HEK293 (cell line): Measurements from ENCODE around the gene DDB1.

Experiments used
- CTCF ChIA-PET: fragments of 350-600 bp; formaldehyde crosslinking; extraction: SDS; loops from one replicate; lab custom pipeline; 2021; ENCODE audit warnings: antibody characterized with exemption; lab: Yijun Ruan, JAX
- POLR2A ChIA-PET: fragments of 300-600 bp; formaldehyde crosslinking; extraction: SDS; loops from one replicate; lab custom pipeline; 2020; ENCODE audit warnings: antibody characterized with exemption, inconsistent platforms; lab: Yijun Ruan, JAX
- H3K27ac ChIP-seq: fragments of 200-500 bp; sonication (Bioruptor generic); 2 replicates; pipeline ENCODE4 v1.5.1; 2014; ENCODE audit warnings: low read depth, low read length, control low read depth, inconsistent platforms; ENCODE audit errors: extremely low read depth
- H3K36me3 ChIP-seq, 2 experiments: fragments of 200-500 bp in 1 of 2; sonication (Bioruptor generic) in 1 of 2; 1 replicate in 1 of 2; 2 replicates in 1 of 2; pipeline ENCODE4 v1.5.1; 2014 to 2017; ENCODE audit warnings: inconsistent platforms in 2 of 2, low read length in 2 of 2; ENCODE audit not compliant: control insufficient read depth in 2 of 2, insufficient read depth in 1 of 2
- H3K4me1 ChIP-seq: fragments of 200-500 bp; sonication (Bioruptor generic); 2 replicates; pipeline ENCODE4 v1.5.1; 2014; ENCODE audit warnings: mild to moderate bottlenecking, low read length, inconsistent platforms; ENCODE audit not compliant: control insufficient read depth, insufficient read depth
- H3K4me3 ChIP-seq: 2 replicates; pipeline ENCODE4 v1.5.1; 2011; ENCODE audit warnings: low read depth, mild to moderate bottlenecking, control low read depth, low read length, moderate library complexity
- H3K9me3 ChIP-seq: fragments of 200-500 bp; sonication (Bioruptor generic); 2 replicates; pipeline ENCODE4 v1.5.1; 2014; ENCODE audit warnings: low read depth, low read length, inconsistent platforms; ENCODE audit not compliant: control insufficient read depth, insufficient read depth
- KLF9 ChIP-seq: fragments of 450-650 bp; formaldehyde crosslinking; IDR thresholded peaks from 2 replicates; pipeline ENCODE4 v1.5.1; 2016; ENCODE audit warnings: missing biosample characterization, missing genetic modification characterization, low read depth
- PBX3 ChIP-seq: sonication (generic); formaldehyde crosslinking; IDR thresholded peaks from 2 replicates; pipeline ENCODE4 v1.8.1; 2022; ENCODE audit warnings: mild to moderate bottlenecking, moderate library complexity, missing genetic modification reagents
- PRDM1 ChIP-seq: fragments of 450-650 bp; formaldehyde crosslinking; IDR thresholded peaks from 2 replicates; pipeline ENCODE4; 2016; ENCODE audit warnings: missing biosample characterization, missing genetic modification characterization
- ZBTB20 ChIP-seq: fragments of 450-650 bp; formaldehyde crosslinking; IDR thresholded peaks from 2 replicates; pipeline ENCODE4 v1.5.1; 2016; ENCODE audit warnings: missing biosample characterization, missing genetic modification characterization
- ZFP69B ChIP-seq: fragments of 450-650 bp; formaldehyde crosslinking; IDR thresholded peaks from 2 replicates; pipeline ENCODE4 v1.5.1; 2016; ENCODE audit warnings: missing biosample characterization, missing genetic modification characterization
- ZNF18 ChIP-seq: fragments of 450-650 bp; formaldehyde crosslinking; IDR thresholded peaks from 2 replicates; pipeline ENCODE4 v1.5.1; 2016; ENCODE audit warnings: missing biosample characterization, missing genetic modification characterization
- ZNF280D ChIP-seq: fragments of 450-650 bp; formaldehyde crosslinking; IDR thresholded peaks from 2 replicates; pipeline ENCODE4 v1.5.1; 2016; ENCODE audit warnings: missing biosample characterization, missing genetic modification characterization
- ZNF521 ChIP-seq: fragments of 450-650 bp; formaldehyde crosslinking; IDR thresholded peaks from 2 replicates; pipeline ENCODE4 v1.5.1; 2017; ENCODE audit warnings: missing biosample characterization, mild to moderate bottlenecking, missing genetic modification characterization
- ZNF624 ChIP-seq: fragments of 450-650 bp; formaldehyde crosslinking; IDR thresholded peaks from 2 replicates; pipeline ENCODE4 v1.5.1; 2017; ENCODE audit warnings: missing biosample characterization, missing genetic modification characterization
- ZNF629 ChIP-seq: fragments of 450-650 bp; formaldehyde crosslinking; IDR thresholded peaks from 2 replicates; pipeline ENCODE4 v1.5.1; 2017; ENCODE audit warnings: missing biosample characterization, missing genetic modification characterization
- ZNF639 ChIP-seq: fragments of 450-650 bp; formaldehyde crosslinking; IDR thresholded peaks from 2 replicates; pipeline ENCODE4 v1.5.1; 2016; ENCODE audit warnings: missing biosample characterization, missing genetic modification characterization
- ZNF664 ChIP-seq: fragments of 450-650 bp; formaldehyde crosslinking; IDR thresholded peaks from 2 replicates; pipeline ENCODE4 v1.5.1; 2016; ENCODE audit warnings: missing biosample characterization, missing genetic modification characterization
- ZNF76 ChIP-seq: fragments of 450-650 bp; formaldehyde crosslinking; IDR thresholded peaks from 2 replicates; pipeline ENCODE4; 2016; ENCODE audit warnings: low read depth, missing biosample characterization, missing genetic modification characterization, borderline replicate concordance
- ZNF837 ChIP-seq: fragments of 450-650 bp; formaldehyde crosslinking; IDR thresholded peaks from 2 replicates; pipeline ENCODE4 v1.5.1; 2016; ENCODE audit warnings: missing biosample characterization, missing genetic modification characterization
- ZSCAN23 ChIP-seq: fragments of 450-650 bp; formaldehyde crosslinking; IDR thresholded peaks from 2 replicates; pipeline ENCODE4 v1.5.1; 2016; ENCODE audit warnings: missing biosample characterization, missing genetic modification characterization

Gene DDB1

GRCh38 chr11:61292356-61292755 lies 40.5 kb downstream of the DDB1 start:
- TF ChIP-seq ZBTB20 (tag by site-specific recombination) (no peak), ZNF280D (tag by site-specific recombination) (no peak), ZNF664 (tag by site-specific recombination) (peak; percentile 87)
- ChIA-PET CTCF (no interaction called here), POLR2A (interaction anchor here (0.7 kb wide), 2 partner anchors 9 to 109 kb away, joined by 3 to 6 read pairs; no protein-coding TSS in a partner anchor)
- Histone ChIP-seq H3K4me3 (no peak overlapping the region), H3K9me3 (no peaks in the 10 kb centered on the region), H3K36me3 (peaks cover 0 to 8% of the 10 kb centered on the region in 2 experiments; a peak in 1 of 3 replicates), H3K4me1 (no peaks in the 10 kb centered on the region), H3K27ac (no peak overlapping the region)

- no peaks in the 10 kb centered on the region for H3K9me3 ChIP-seq
- peaks cover 0 to 5% of the 10 kb centered on the region in 2 experiments; a peak in 1 of 3 replicates for H3K36me3 ChIP-seq
- ChIA-PET CTCF (interaction anchor here (1.1 kb wide), 1 partner anchor 37 kb away, joined by 3 read pairs; no protein-coding TSS in a partner anchor), POLR2A (no interaction called here)
- H3K27ac ChIP-seq: no peak overlapping the region
- H3K4me1 ChIP-seq: no peaks in the 10 kb centered on the region
- H3K4me3 ChIP-seq: no peak overlapping the region
- TF ChIP-seq ZFP69B (tag by site-specific recombination): no peak
- TF ChIP-seq ZSCAN23: no peak
- no peak for TF ChIP-seq ZNF521 (tag by site-specific recombination)
- TF ChIP-seq KLF9 (tag by site-specific recombination): no peak
- no peak for TF ChIP-seq PBX3 (CRISPR knock-in tag)
- TF ChIP-seq ZNF76: no peak
- no peak for TF ChIP-seq ZNF624 (tag by site-specific recombination)
- TF ChIP-seq ZNF18 (tag by site-specific recombination): no peak
- TF ChIP-seq ZNF629 (tag by site-specific recombination): no peak
- TF ChIP-seq ZNF837 (tag by site-specific recombination): no peak
- TF ChIP-seq ZNF639 (tag by site-specific recombination): no peak
- TF ChIP-seq PRDM1 (tag by site-specific recombination): no peak
Measured at GRCh38 chr11:61290905-61291690, 41.8 kb downstream of the DDB1 start.
